HUES48 (cell line): Measurements from ENCODE around the gene P3H3.

Experiments
- H3K27ac ChIP-seq: one replicate; pipeline ENCODE4 v1.7.0; 2013; ENCODE audit warnings: low read depth, low read length, inconsistent platforms
- H3K27me3 ChIP-seq: 2 replicates; pipeline ENCODE4 v1.6.1; 2013; ENCODE audit warnings: mild to moderate bottlenecking, low read length; ENCODE audit not compliant: control insufficient read depth, insufficient read depth
- H3K36me3 ChIP-seq: 2 replicates; pipeline ENCODE4 v1.6.1; 2013; ENCODE audit warnings: low read length; ENCODE audit not compliant: control insufficient read depth, insufficient read depth
- H3K4me1 ChIP-seq: 2 replicates; pipeline ENCODE4 v1.6.1; 2013; ENCODE audit warnings: mild to moderate bottlenecking, low read length; ENCODE audit not compliant: control insufficient read depth, insufficient read depth
- H3K4me3 ChIP-seq: 2 replicates; pipeline ENCODE4 v1.5.1; 2013; ENCODE audit warnings: mild to moderate bottlenecking, low read depth, low read length
- H3K9ac ChIP-seq: 2 replicates; pipeline ENCODE4 v1.6.1; 2013; ENCODE audit warnings: mild to moderate bottlenecking, low read depth, low read length, moderate library complexity
- H3K9me3 ChIP-seq: 2 replicates; pipeline ENCODE4 v1.6.1; 2013; ENCODE audit warnings: low read length; ENCODE audit not compliant: control insufficient read depth, insufficient read depth

The P3H3 gene

DNA sequence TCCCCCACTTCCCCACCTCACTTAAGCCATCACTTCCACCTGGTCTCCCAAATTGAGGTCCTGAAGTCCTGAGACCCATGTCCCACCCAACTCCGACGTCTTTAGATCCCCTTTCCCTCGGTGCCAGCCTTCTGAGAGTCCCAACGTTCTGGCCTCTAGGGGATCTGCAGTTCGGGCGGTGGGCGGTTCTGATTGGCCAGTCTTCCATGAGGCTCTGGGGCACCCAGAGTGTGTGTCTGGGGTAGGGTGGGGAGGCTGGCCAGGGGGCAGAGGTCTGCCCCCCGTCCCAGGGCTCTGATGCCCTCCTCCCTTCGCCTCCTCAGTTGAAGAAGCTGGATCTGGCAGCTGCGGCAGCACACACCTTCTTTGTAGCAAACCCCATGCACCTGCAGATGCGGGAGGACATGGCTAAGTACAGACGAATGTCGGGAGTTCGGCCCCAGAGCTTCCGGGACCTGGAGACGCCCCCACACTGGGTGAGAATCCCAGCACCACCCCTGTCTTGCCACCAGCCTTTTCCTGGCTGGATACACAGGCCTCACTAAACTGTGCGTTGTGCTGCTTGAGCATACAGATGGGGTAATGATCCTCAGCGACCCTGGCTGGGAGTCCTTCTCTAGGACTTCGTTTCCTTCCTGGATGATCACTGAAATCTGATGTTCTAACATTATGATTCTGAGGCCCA is 1.5 kb downstream of the P3H3 start:
- Histone ChIP-seq H3K27me3 (peaks cover 24% of the 10 kb centered on the region), H3K36me3 (peaks cover 39% of the 10 kb centered on the region), H3K4me3 (peak overlapping the region; percentile 90), H3K9ac (peak overlapping the region; percentile 68), H3K4me1 (peaks cover 21% of the 10 kb centered on the region), H3K9me3 (no peaks in the 10 kb centered on the region), H3K27ac (peak overlapping the region; percentile 24)

DNA sequence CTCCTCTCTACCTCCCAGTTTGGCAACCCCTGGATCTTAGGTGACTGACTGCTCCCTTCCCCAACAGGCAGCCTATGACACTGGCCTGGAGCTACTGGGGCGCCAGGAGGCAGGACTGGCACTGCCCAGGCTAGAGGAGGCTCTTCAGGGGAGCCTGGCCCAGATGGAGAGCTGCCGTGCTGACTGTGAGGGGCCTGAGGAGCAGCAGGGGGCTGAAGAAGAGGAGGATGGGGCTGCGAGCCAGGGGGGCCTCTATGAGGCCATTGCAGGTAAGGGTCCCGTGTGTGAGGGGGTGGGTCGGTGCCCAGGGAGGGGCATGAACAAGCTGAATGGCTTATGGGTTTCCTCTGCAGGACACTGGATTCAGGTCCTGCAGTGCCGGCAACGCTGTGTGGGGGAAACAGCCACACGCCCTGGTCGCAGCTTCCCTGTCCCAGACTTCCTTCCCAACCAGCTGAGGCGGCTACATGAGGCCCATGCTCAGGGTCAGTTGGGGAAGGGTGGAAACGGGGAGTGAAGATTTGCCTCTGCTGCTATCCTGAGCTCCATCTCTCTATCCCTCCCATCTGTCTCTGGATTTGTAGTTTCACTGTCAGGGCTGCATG is 2.2 kb downstream of the P3H3 start:
- no peaks in the 10 kb centered on the region for H3K9me3 ChIP-seq
- no peak overlapping the region for H3K27ac ChIP-seq
- no peak overlapping the region for H3K9ac ChIP-seq
- peaks cover 17% of the 10 kb centered on the region for H3K27me3 ChIP-seq
- H3K4me1 ChIP-seq: peaks cover 18% of the 10 kb centered on the region
- H3K36me3 ChIP-seq: peaks cover 39% of the 10 kb centered on the region
- H3K4me3 ChIP-seq: no peak overlapping the region; the same call in 1 of the 2 replicates

DNA sequence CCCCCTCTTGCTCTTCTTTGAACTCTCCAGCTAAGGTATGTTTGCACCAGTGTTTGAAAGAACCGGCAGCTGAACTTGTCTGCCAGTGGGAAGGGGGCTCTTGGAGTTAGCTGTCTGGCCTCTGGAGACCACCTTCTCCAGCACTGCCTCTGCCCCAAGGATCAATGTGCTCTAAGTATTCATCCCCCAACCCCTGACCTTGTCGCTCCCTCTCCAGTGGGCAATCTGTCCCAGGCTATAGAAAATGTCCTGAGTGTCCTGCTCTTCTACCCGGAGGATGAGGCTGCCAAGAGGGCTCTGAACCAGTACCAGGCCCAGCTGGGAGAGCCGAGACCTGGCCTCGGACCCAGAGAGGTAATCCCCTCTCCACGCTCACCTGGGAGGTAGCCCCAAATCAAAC is 2.8 kb downstream of the P3H3 start:
- Histone ChIP-seq H3K9me3 (no peaks in the 10 kb centered on the region), H3K9ac (no peak overlapping the region), H3K4me1 (peaks cover 13% of the 10 kb centered on the region), H3K4me3 (no peak overlapping the region), H3K36me3 (peaks cover 41% of the 10 kb centered on the region), H3K27me3 (peaks cover 13% of the 10 kb centered on the region), H3K27ac (no peak overlapping the region)

DNA sequence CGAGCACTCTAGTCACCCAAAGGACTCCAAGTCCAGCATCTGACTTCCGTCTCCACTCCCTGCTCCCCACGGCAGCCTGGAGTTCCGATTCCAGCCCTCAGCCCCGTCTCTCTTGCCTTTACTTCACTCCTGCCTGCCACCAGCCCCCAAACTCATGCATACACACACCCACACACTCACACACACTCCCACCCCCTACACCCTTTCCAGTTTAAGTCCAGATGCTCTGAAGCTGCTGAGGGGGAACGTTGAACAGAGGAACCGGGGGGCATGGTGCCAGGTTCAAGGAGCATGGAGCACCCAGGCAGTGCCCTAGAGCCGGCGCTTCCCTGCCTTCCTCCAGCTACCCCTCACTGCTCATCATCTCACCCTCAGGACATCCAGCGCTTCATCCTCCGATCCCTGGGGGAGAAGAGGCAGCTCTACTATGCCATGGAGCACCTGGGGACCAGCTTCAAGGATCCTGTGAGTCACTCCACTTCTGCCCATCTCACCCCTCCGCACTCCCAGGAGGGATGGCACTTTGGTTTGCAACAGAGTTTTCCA is 3.3 kb downstream of the P3H3 start:
- H3K27ac ChIP-seq: no peak overlapping the region
- H3K9ac ChIP-seq: no peak overlapping the region
- H3K4me3 ChIP-seq: no peak overlapping the region
- H3K9me3 ChIP-seq: no peaks in the 10 kb centered on the region
- H3K27me3 ChIP-seq: peaks cover 8% of the 10 kb centered on the region; the same call in 1 of the 2 replicates
- peaks cover 12% of the 10 kb centered on the region for H3K4me1 ChIP-seq
- H3K36me3 ChIP-seq: peaks cover 46% of the 10 kb centered on the region

DNA sequence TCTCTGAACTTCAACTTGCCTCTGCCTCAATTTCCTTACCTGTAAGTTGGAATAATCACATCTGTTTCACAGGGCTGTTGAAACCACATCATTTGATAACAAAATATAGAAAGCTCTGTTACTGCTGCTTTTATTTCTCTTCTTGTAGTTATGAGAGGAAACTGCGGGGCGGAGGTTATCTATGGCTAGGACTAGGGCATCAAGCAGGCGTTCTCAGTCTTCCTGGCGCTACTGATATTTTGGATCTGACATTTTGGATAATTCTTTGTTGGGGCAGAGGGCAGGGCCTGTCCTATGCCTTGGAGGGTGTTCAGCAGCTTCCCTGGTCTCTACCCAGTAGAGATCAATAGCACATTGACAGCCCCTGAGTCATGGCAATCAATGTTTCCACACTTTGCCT is 3.9 kb downstream of the P3H3 start:
- H3K4me3 ChIP-seq: no peak overlapping the region
- H3K9ac ChIP-seq: no peak overlapping the region
- no peak overlapping the region for H3K27ac ChIP-seq
- H3K4me1 ChIP-seq: peaks cover 10% of the 10 kb centered on the region
- H3K9me3 ChIP-seq: no peaks in the 10 kb centered on the region
- peaks cover 52% of the 10 kb centered on the region for H3K36me3 ChIP-seq
- H3K27me3 ChIP-seq: 0 out of 2 replicates have a peak, but pooled peaks cover 2% of the 10 kb centered on the region

- Histone ChIP-seq H3K4me3 (no peak overlapping the region), H3K27ac (no peak overlapping the region), H3K9me3 (no peaks in the 10 kb centered on the region), H3K9ac (no peak overlapping the region), H3K36me3 (peaks cover 65% of the 10 kb centered on the region), H3K4me1 (peaks cover 5% of the 10 kb centered on the region), H3K27me3 (no peaks in the 10 kb centered on the region)
Observed at GRCh38 chr12:6833189-6833890, 5.1 kb downstream of the P3H3 start.

- Histone ChIP-seq H3K27ac (no peak overlapping the region), H3K4me1 (peaks cover 5% of the 10 kb centered on the region), H3K4me3 (no peak overlapping the region), H3K9ac (no peak overlapping the region), H3K27me3 (no peaks in the 10 kb centered on the region), H3K9me3 (no peaks in the 10 kb centered on the region), H3K36me3 (peaks cover 74% of the 10 kb centered on the region)
Observed at GRCh38 chr12:6834254-6834653, 6.0 kb downstream of the P3H3 start.

DNA sequence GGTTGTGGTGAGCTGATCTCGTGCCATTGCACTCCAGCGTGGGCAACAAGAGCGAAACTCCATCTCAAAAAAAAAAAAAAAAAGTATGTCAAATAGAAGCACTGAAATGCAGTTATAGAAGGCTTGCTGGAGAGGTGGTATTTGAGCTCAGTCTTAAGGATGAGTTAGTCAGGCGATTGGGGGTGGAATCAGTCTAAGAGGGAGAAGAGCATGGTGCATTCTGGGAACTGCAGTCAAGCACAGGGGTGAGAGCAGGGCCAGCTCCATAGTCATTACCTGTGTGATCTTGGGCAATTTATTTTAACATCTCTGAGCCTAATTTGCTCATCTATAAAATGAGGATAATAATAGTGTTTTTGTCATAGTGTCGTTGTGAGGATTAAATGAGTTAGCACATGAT is 6.7 kb downstream of the P3H3 start:
- Histone ChIP-seq H3K36me3 (peaks cover 80% of the 10 kb centered on the region), H3K9ac (no peak overlapping the region), H3K4me3 (no peak overlapping the region), H3K27me3 (no peaks in the 10 kb centered on the region), H3K27ac (no peak overlapping the region), H3K9me3 (no peaks in the 10 kb centered on the region), H3K4me1 (peaks cover 4% of the 10 kb centered on the region)

GRCh38 chr12:6836851-6837250 is 8.6 kb downstream of the P3H3 start:
- Histone ChIP-seq H3K4me1 (peaks cover 4% of the 10 kb centered on the region; the same call in 1 of the 2 replicates), H3K4me3 (no peak overlapping the region), H3K27me3 (no peaks in the 10 kb centered on the region), H3K36me3 (peaks cover 70% of the 10 kb centered on the region), H3K27ac (no peak overlapping the region), H3K9ac (no peak overlapping the region), H3K9me3 (no peaks in the 10 kb centered on the region)

GRCh38 chr12:6837370-6838060 is 9.3 kb downstream of the P3H3 start:
- H3K9me3 ChIP-seq: no peaks in the 10 kb centered on the region
- peaks cover 4% of the 10 kb centered on the region; the same call in 1 of the 2 replicates for H3K4me1 ChIP-seq
- peaks cover 71% of the 10 kb centered on the region for H3K36me3 ChIP-seq
- H3K27me3 ChIP-seq: no peaks in the 10 kb centered on the region
- H3K4me3 ChIP-seq: no peak overlapping the region
- H3K27ac ChIP-seq: no peak overlapping the region
- H3K9ac ChIP-seq: no peak overlapping the region
